Measurements from ENCODE around the gene CTNNA2.
"Not testable (repeated sequence)": the region's sequence is repeated elsewhere in the genome, so short reads cannot be mapped to it uniquely, and the experiment has no call there.

CTNNA2 gene

GRCh38 chr2:80002568-80003157 is 489.8 kb downstream of the CTNNA2 start:
- Mint-ChIP-seq H3K4me1 (no peaks in the 10 kb centered on the region), H3K27ac (no peak overlapping the region), H3K4me3 (no peak overlapping the region), H3K9me3 (no peaks in the 10 kb centered on the region), H3K36me3 (no peaks in the 10 kb centered on the region), H3K27me3 (no peaks in the 10 kb centered on the region)

- H3K4me1 Mint-ChIP-seq = no peaks in the 10 kb centered on the region
- no peaks in the 10 kb centered on the region for H3K9me3 Mint-ChIP-seq
- no peak overlapping the region for H3K4me3 Mint-ChIP-seq
- H3K27ac Mint-ChIP-seq = no peak overlapping the region
- H3K36me3 Mint-ChIP-seq = no peaks in the 10 kb centered on the region
- no peaks in the 10 kb centered on the region for H3K27me3 Mint-ChIP-seq
These were observed 495.1 kb downstream of the CTNNA2 start for GRCh38 chr2:80007777-80008503.

- no peaks in the 10 kb centered on the region for H3K4me1 Mint-ChIP-seq
- no peak overlapping the region for H3K27ac Mint-ChIP-seq
- H3K27me3 Mint-ChIP-seq = no peaks in the 10 kb centered on the region
- no peak overlapping the region for H3K4me3 Mint-ChIP-seq
- H3K36me3 Mint-ChIP-seq = no peaks in the 10 kb centered on the region
- H3K9me3 Mint-ChIP-seq = no peaks in the 10 kb centered on the region
These were observed 495.7 kb downstream of the CTNNA2 start for GRCh38 chr2:80008596-80008995.

GRCh38 chr2:80009211-80009610 is 496.4 kb downstream of the CTNNA2 start:
- no peaks in the 10 kb centered on the region for H3K9me3 Mint-ChIP-seq
- H3K4me1 Mint-ChIP-seq = no peaks in the 10 kb centered on the region
- H3K36me3 Mint-ChIP-seq = no peaks in the 10 kb centered on the region
- H3K27ac Mint-ChIP-seq = no peak overlapping the region
- H3K4me3 Mint-ChIP-seq = no peak overlapping the region
- H3K27me3 Mint-ChIP-seq = no peaks in the 10 kb centered on the region

GRCh38 chr2:80012061-80012460 is 499.2 kb downstream of the CTNNA2 start:
- no peaks in the 10 kb centered on the region for H3K36me3 Mint-ChIP-seq
- H3K27me3 Mint-ChIP-seq = no peaks in the 10 kb centered on the region
- H3K4me1 Mint-ChIP-seq = no peaks in the 10 kb centered on the region
- no peak overlapping the region for H3K27ac Mint-ChIP-seq
- H3K4me3 Mint-ChIP-seq = no peak overlapping the region
- no peaks in the 10 kb centered on the region for H3K9me3 Mint-ChIP-seq

GRCh38 chr2:80014637-80015036 is 501.8 kb downstream of the CTNNA2 start:
- Mint-ChIP-seq H3K36me3 (no peaks in the 10 kb centered on the region), H3K4me3 (no peak overlapping the region), H3K27me3 (no peaks in the 10 kb centered on the region), H3K9me3 (no peaks in the 10 kb centered on the region), H3K4me1 (no peaks in the 10 kb centered on the region), H3K27ac (no peak overlapping the region)

- H3K4me3 Mint-ChIP-seq = no peak overlapping the region
- H3K4me1 Mint-ChIP-seq = no peaks in the 10 kb centered on the region
- H3K9me3 Mint-ChIP-seq = no peaks in the 10 kb centered on the region
- H3K27ac Mint-ChIP-seq = no peak overlapping the region
- H3K36me3 Mint-ChIP-seq = no peaks in the 10 kb centered on the region
- no peaks in the 10 kb centered on the region for H3K27me3 Mint-ChIP-seq
These were observed 503.3 kb downstream of the CTNNA2 start for GRCh38 chr2:80016171-80016570.

GRCh38 chr2:80019571-80020460 is 507.0 kb downstream of the CTNNA2 start:
- Mint-ChIP-seq H3K36me3 (no peaks in the 10 kb centered on the region), H3K4me3 (no peak overlapping the region), H3K27ac (no peak overlapping the region), H3K27me3 (no peaks in the 10 kb centered on the region), H3K4me1 (no peaks in the 10 kb centered on the region), H3K9me3 (no peaks in the 10 kb centered on the region)

GRCh38 chr2:80022018-80022417 is 509.2 kb downstream of the CTNNA2 start:
- no peaks in the 10 kb centered on the region for H3K4me1 Mint-ChIP-seq
- H3K36me3 Mint-ChIP-seq = no peaks in the 10 kb centered on the region
- no peak overlapping the region for H3K27ac Mint-ChIP-seq
- H3K4me3 Mint-ChIP-seq = no peak overlapping the region
- no peaks in the 10 kb centered on the region for H3K9me3 Mint-ChIP-seq
- H3K27me3 Mint-ChIP-seq = no peaks in the 10 kb centered on the region

- peaks cover 3% of the 10 kb centered on the region for H3K9me3 Mint-ChIP-seq
- no peak overlapping the region for H3K4me3 Mint-ChIP-seq
- H3K4me1 Mint-ChIP-seq = no peaks in the 10 kb centered on the region
- H3K27me3 Mint-ChIP-seq = no peaks in the 10 kb centered on the region
- no peak overlapping the region for H3K27ac Mint-ChIP-seq
- no peaks in the 10 kb centered on the region for H3K36me3 Mint-ChIP-seq
These were observed 513.3 kb downstream of the CTNNA2 start for GRCh38 chr2:80026040-80026729.

GRCh38 chr2:80028051-80028450 is 515.2 kb downstream of the CTNNA2 start:
- Mint-ChIP-seq H3K27me3 (no peaks in the 10 kb centered on the region), H3K4me3 (no peak overlapping the region), H3K36me3 (no peaks in the 10 kb centered on the region), H3K4me1 (no peaks in the 10 kb centered on the region), H3K9me3 (peaks cover 3% of the 10 kb centered on the region), H3K27ac (no peak overlapping the region)

GRCh38 chr2:80028584-80028983 is 515.7 kb downstream of the CTNNA2 start:
- H3K36me3 Mint-ChIP-seq = no peaks in the 10 kb centered on the region
- H3K27me3 Mint-ChIP-seq = no peaks in the 10 kb centered on the region
- no peak overlapping the region for H3K27ac Mint-ChIP-seq
- no peaks in the 10 kb centered on the region for H3K4me1 Mint-ChIP-seq
- peaks cover 3% of the 10 kb centered on the region for H3K9me3 Mint-ChIP-seq
- H3K4me3 Mint-ChIP-seq = no peak overlapping the region

- Mint-ChIP-seq H3K9me3 (peaks cover 3% of the 10 kb centered on the region), H3K4me3 (no peak overlapping the region), H3K27ac (no peak overlapping the region), H3K27me3 (no peaks in the 10 kb centered on the region), H3K36me3 (no peaks in the 10 kb centered on the region), H3K4me1 (no peaks in the 10 kb centered on the region)
These were observed 517.3 kb downstream of the CTNNA2 start for GRCh38 chr2:80030135-80030534.

- H3K36me3 Mint-ChIP-seq, H3K4me3 Mint-ChIP-seq, H3K27me3 Mint-ChIP-seq, H3K9me3 Mint-ChIP-seq, H3K27ac Mint-ChIP-seq, H3K4me1 Mint-ChIP-seq: not testable (repeated sequence)
These were observed 519.8 kb downstream of the CTNNA2 start for GRCh38 chr2:80032684-80033083.

- H3K27me3 Mint-ChIP-seq = no peaks in the 10 kb centered on the region
- no peak overlapping the region for H3K4me3 Mint-ChIP-seq
- no peaks in the 10 kb centered on the region for H3K36me3 Mint-ChIP-seq
- no peak overlapping the region for H3K27ac Mint-ChIP-seq
- H3K4me1 Mint-ChIP-seq = no peaks in the 10 kb centered on the region
- H3K9me3 Mint-ChIP-seq = peaks cover 4% of the 10 kb centered on the region
These were observed 523.0 kb downstream of the CTNNA2 start for GRCh38 chr2:80035749-80036285.

Data from activated naive CD4-positive, alpha-beta T cell treated with anti-CD3 and anti-CD28 coated beads, Interleukin-2, amount 50 U/mL, for 24 hours (primary cell).